ENCODE results near the gene TMBIM4. TPM values are rescaled to one million over a fixed set of nuclear protein-coding genes. Genes with fewer than 3 reads are reported as not detected.

Gene TMBIM4
- total and polyA plus RNA-seq, 2 donors (not counting 3 experiments of a cell fraction or from before 2014, with no cell fraction given), result 74.1 to 370 TPM

DNA sequence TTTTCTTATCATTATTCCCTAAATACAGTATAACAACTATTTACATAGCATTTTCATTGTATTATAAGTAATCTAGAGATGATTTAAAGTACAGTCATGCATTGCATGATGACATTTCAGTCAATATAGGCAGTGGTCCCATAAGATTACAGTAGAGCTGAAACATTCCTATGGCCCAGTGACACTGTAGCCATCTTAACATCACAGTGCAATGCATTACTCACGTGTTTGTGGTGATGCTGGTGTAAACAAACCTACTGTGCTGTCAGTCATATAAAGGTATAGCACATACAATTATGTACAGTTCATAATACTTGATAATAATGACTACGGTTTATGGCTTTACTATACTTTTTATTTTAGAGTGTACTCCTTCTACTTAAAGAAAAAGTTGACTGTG is 52.6 kb downstream of the TMBIM4 start:
- Histone ChIP-seq H3K4me3 (replicated peaks in 1 of 3; ENCODE audit: insufficient read depth in 1 of 3, low read depth in 1 of 3, low read length in 3 of 3) (no peak overlapping the region), H3K9me1 (replicated peaks; ENCODE audit: control insufficient read depth, extremely low read depth, insufficient read depth, low read length) (no peaks in the 10 kb centered on the region), H3K4me1 (ENCODE audit: control insufficient read depth, extremely low read depth, insufficient read depth, low read length) (no peaks in the 10 kb centered on the region), H2AFZ (ENCODE audit: low read depth, low read length) (no peak overlapping the region), H4K20me1 (replicated peaks; ENCODE audit: control insufficient read depth, extremely low read depth, insufficient read depth, low read length) (no peaks in the 10 kb centered on the region), H3K27me3 (ENCODE audit: control insufficient read depth in 2 of 2, insufficient read depth in 2 of 2, low read length in 2 of 2) (no peaks in the 10 kb centered on the region), H3K9ac (replicated peaks; ENCODE audit: extremely low read depth, insufficient read depth, low read length) (no peak overlapping the region), H3K4me2 (ENCODE audit: insufficient read depth, low read length) (no peak overlapping the region), H3K79me2 (ENCODE audit: control insufficient read depth, insufficient read depth, low read length) (no peaks in the 10 kb centered on the region), H3K36me3 (ENCODE audit: control insufficient read depth in 2 of 2, extremely low read depth in 1 of 2, insufficient read depth in 2 of 2, low read length in 2 of 2) (peaks cover 0 to 5% of the 10 kb centered on the region in 2 experiments), H3K27ac (ENCODE audit: insufficient read depth, low read depth, low read length) (no peak overlapping the region), H3K9me3 (replicated peaks; ENCODE audit: control insufficient read depth, insufficient read depth, low read length) (no peaks in the 10 kb centered on the region)
- dilution Hi-C loops (cut with MboI; ENCODE audit: extremely low pct_ligation_motif_present, low sequenced_read_pairs) (no loop called here), intact Hi-C loops (cut with micrococcal nuclease) (no loop called here)
- ChIA-PET POLR2A (no interaction called here), CTCF (interaction anchor here (1.0 to 2.1 kb wide), 2 partner anchors 9 to 28 kb away, joined by 3 to 7 read pairs; no protein-coding TSS in a partner anchor)
- TF ChIP-seq POLR2A (IDR thresholded peaks at IDR 0.05; ENCODE audit: low read depth, low read length), result no peak
- no peak for TF ChIP-seq EZH2 (IDR thresholded peaks at IDR 0.05; ENCODE audit: borderline replicate concordance, low read depth, low read length, severe bottlenecking)
- TF ChIP-seq FOS (IDR thresholded peaks at IDR 0.05; ENCODE audit: borderline replicate concordance, insufficient read depth, low read length), result no peak
- no TSS peak for BruUV-seq (replicated peaks)
- FAIRE-seq (no peak), DNase-seq (ENCODE audit: low read depth, low spot score) (no peak)

- intact Hi-C loops (cut with micrococcal nuclease) (no loop called here), dilution Hi-C loops (cut with MboI; ENCODE audit: extremely low pct_ligation_motif_present, low sequenced_read_pairs) (no loop called here)
- DNase-seq (ENCODE audit: low read depth, low spot score), result no peak
- H4K20me1 ChIP-seq (replicated peaks; ENCODE audit: control insufficient read depth, extremely low read depth, insufficient read depth, low read length), result no peaks in the 10 kb centered on the region
- FAIRE-seq, result no peak
- H3K4me1 ChIP-seq (ENCODE audit: control insufficient read depth, extremely low read depth, insufficient read depth, low read length), result no peaks in the 10 kb centered on the region
- ChIA-PET CTCF (no interaction called here), POLR2A (no interaction called here)
- H2AFZ ChIP-seq (ENCODE audit: low read depth, low read length), result no peak overlapping the region
- H3K79me2 ChIP-seq (ENCODE audit: control insufficient read depth, insufficient read depth, low read length), result no peaks in the 10 kb centered on the region
- H3K4me2 ChIP-seq (ENCODE audit: insufficient read depth, low read length), result no peak overlapping the region
- no peak for TF ChIP-seq POLR2AphosphoS5 (IDR thresholded peaks at IDR 0.05; ENCODE audit: insufficient read depth, low read depth, low read length)
- no peak for TF ChIP-seq MYC (IDR thresholded peaks at IDR 0.05; ENCODE audit: low read depth, low read length)
- no peak for TF ChIP-seq JUN (IDR thresholded peaks at IDR 0.05; ENCODE audit: borderline replicate concordance, insufficient read depth, insufficient read length, low read depth)
- no peak for TF ChIP-seq FOS (IDR thresholded peaks at IDR 0.05; ENCODE audit: borderline replicate concordance, insufficient read depth, low read length)
- TF ChIP-seq EZH2 (IDR thresholded peaks at IDR 0.05; ENCODE audit: borderline replicate concordance, low read depth, low read length, severe bottlenecking), result no peak
- TF ChIP-seq, protein P1, sequence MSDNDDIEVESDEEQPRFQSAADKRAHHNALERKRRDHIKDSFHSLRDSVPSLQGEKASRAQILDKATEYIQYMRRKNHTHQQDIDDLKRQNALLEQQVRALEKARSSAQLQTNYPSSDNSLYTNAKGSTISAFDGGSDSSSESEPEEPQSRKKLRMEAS (IDR thresholded peaks at IDR 0.05; ENCODE audit: insufficient read depth, insufficient read length), result no peak
- no peak for TF ChIP-seq GATA2 (IDR thresholded peaks at IDR 0.05; ENCODE audit: insufficient read depth, insufficient read length, low read depth, low read length)
- TF ChIP-seq POLR2A (IDR thresholded peaks at IDR 0.05; ENCODE audit: low read depth, low read length), result no peak
- TF ChIP-seq, protein P2, sequence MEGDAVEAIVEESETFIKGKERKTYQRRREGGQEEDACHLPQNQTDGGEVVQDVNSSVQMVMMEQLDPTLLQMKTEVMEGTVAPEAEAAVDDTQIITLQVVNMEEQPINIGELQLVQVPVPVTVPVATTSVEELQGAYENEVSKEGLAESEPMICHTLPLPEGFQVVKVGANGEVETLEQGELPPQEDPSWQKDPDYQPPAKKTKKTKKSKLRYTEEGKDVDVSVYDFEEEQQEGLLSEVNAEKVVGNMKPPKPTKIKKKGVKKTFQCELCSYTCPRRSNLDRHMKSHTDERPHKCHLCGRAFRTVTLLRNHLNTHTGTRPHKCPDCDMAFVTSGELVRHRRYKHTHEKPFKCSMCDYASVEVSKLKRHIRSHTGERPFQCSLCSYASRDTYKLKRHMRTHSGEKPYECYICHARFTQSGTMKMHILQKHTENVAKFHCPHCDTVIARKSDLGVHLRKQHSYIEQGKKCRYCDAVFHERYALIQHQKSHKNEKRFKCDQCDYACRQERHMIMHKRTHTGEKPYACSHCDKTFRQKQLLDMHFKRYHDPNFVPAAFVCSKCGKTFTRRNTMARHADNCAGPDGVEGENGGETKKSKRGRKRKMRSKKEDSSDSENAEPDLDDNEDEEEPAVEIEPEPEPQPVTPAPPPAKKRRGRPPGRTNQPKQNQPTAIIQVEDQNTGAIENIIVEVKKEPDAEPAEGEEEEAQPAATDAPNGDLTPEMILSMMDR (IDR thresholded peaks at IDR 0.05; ENCODE audit: extremely low read depth in 1 of 2, insufficient read depth in 1 of 2, low read depth in 1 of 2, low read length in 2 of 2), result no peak
- no peaks in the 10 kb centered on the region for H3K27me3 ChIP-seq (ENCODE audit: control insufficient read depth in 2 of 2, insufficient read depth in 2 of 2, low read length in 2 of 2)
- no peak overlapping the region for H3K9ac ChIP-seq (replicated peaks; ENCODE audit: extremely low read depth, insufficient read depth, low read length)
- no peak overlapping the region for H3K4me3 ChIP-seq (replicated peaks in 1 of 3; ENCODE audit: insufficient read depth in 1 of 3, low read depth in 1 of 3, low read length in 3 of 3)
- H3K9me3 ChIP-seq (replicated peaks; ENCODE audit: control insufficient read depth, insufficient read depth, low read length), result no peaks in the 10 kb centered on the region
- H3K36me3 ChIP-seq (ENCODE audit: control insufficient read depth in 2 of 2, extremely low read depth in 1 of 2, insufficient read depth in 2 of 2, low read length in 2 of 2), result no peaks in the 10 kb centered on the region
- no TSS peak for BruUV-seq (replicated peaks)
- H3K9me1 ChIP-seq (replicated peaks; ENCODE audit: control insufficient read depth, extremely low read depth, insufficient read depth, low read length), result no peaks in the 10 kb centered on the region
- H3K27ac ChIP-seq (ENCODE audit: insufficient read depth, low read depth, low read length), result no peak overlapping the region
These were observed 54.7 kb downstream of the TMBIM4 start for GRCh38 chr12:66115071-66115600.
